ENCODE results near the gene NOTCH1. TPM values are rescaled to one million over a fixed set of nuclear protein-coding genes. Genes with fewer than 3 reads are reported as not detected.

Gene NOTCH1
- total and polyA plus RNA-seq, 8 donors, result 1.4 to 338 (median 19.1) TPM

- H3K36me3 ChIP-seq, result no peaks in the 10 kb centered on the region
- H3K4me3 ChIP-seq, result peak overlapping the region in 3 of 4 donors; percentile 16 to 92 (median 90)
- H3K4me1 ChIP-seq, result peaks cover 48 to 87% (median 69%) of the 10 kb centered on the region in 4 donors
- H3K9me3 ChIP-seq, result no peaks in the 10 kb centered on the region
- no peak for DNase-seq
- H3K27ac ChIP-seq, result peak overlapping the region in 3 of 5 donors; percentile 95 to 98 (median 97)
- H3K27me3 ChIP-seq, result no peaks in the 10 kb centered on the region
- intact Hi-C loops (cut with DNase I; ENCODE audit: low total_unique reads), result loop anchor here (10.0 kb wide), 1 partner anchor 76 kb away; no protein-coding TSS in a partner anchor
- WGBS, 5 donors, result 83 to 89% (median 87%) methylated on average over 21 to 29 of the region's 29 CpGs
- TF ChIP-seq EP300 (IDR thresholded peaks at IDR 0.05), result no peak
- TF ChIP-seq POLR2AphosphoS5 (IDR thresholded peaks at IDR 0.05), result no peak
Measured at GRCh38 chr9:136549010-136549980, 3.4 kb upstream of the NOTCH1 start.

- 65 to 76% (median 69%) methylated on average over 17 to 25 of the region's 25 CpGs for WGBS, 5 donors
- no peak for TF ChIP-seq EP300 (IDR thresholded peaks at IDR 0.05)
- TF ChIP-seq, protein P1, sequence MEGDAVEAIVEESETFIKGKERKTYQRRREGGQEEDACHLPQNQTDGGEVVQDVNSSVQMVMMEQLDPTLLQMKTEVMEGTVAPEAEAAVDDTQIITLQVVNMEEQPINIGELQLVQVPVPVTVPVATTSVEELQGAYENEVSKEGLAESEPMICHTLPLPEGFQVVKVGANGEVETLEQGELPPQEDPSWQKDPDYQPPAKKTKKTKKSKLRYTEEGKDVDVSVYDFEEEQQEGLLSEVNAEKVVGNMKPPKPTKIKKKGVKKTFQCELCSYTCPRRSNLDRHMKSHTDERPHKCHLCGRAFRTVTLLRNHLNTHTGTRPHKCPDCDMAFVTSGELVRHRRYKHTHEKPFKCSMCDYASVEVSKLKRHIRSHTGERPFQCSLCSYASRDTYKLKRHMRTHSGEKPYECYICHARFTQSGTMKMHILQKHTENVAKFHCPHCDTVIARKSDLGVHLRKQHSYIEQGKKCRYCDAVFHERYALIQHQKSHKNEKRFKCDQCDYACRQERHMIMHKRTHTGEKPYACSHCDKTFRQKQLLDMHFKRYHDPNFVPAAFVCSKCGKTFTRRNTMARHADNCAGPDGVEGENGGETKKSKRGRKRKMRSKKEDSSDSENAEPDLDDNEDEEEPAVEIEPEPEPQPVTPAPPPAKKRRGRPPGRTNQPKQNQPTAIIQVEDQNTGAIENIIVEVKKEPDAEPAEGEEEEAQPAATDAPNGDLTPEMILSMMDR (IDR thresholded peaks at IDR 0.05), result no peak
- TF ChIP-seq POLR2A (IDR thresholded peaks at IDR 0.05), result no peak
- no peak for TF ChIP-seq POLR2AphosphoS5 (IDR thresholded peaks at IDR 0.05)
- peak overlapping the region; percentile 95 to 98 (median 97) for H3K27ac ChIP-seq
- no peaks in the 10 kb centered on the region for H3K9me3 ChIP-seq
- DNase-seq, result peak in 1 of 2 donors; percentile 31
- peaks cover 63 to 87% (median 81%) of the 10 kb centered on the region in 4 donors for H3K4me1 ChIP-seq
- peaks cover 0 to 11% (median 0%) of the 10 kb centered on the region in 4 donors for H3K36me3 ChIP-seq
- intact Hi-C loops (cut with DNase I; ENCODE audit: low total_unique reads), result loop anchor here (10.0 kb wide), 1 partner anchor 77 kb away; no protein-coding TSS in a partner anchor
- H3K4me3 ChIP-seq, result peak overlapping the region; percentile 16 to 92 (median 90)
- no peaks in the 10 kb centered on the region for H3K27me3 ChIP-seq
Measured at GRCh38 chr9:136547508-136548215, 1.8 kb upstream of the NOTCH1 start.

- no peaks in the 10 kb centered on the region for H3K27me3 ChIP-seq
- WGBS, 5 donors, result 0 to 7% (median 4%) methylated on average over 12 to 45 of the region's 45 CpGs
- TF ChIP-seq, protein P1 (IDR thresholded peaks at IDR 0.05), result no peak
- TF ChIP-seq EP300 (IDR thresholded peaks at IDR 0.05) (no peak), POLR2A (IDR thresholded peaks at IDR 0.05) (no peak), POLR2AphosphoS5 (IDR thresholded peaks at IDR 0.05) (peak; percentile 35 to 65 (median 63))
- no peaks in the 10 kb centered on the region for H3K9me3 ChIP-seq
- H3K4me3 ChIP-seq, result peak overlapping the region; percentile 70 to 92 (median 90)
- H3K36me3 ChIP-seq, result peaks cover 0 to 17% (median 2%) of the 10 kb centered on the region in 4 donors
- H3K4me1 ChIP-seq, result peaks cover 58 to 87% (median 80%) of the 10 kb centered on the region in 4 donors
- intact Hi-C loops (cut with DNase I; ENCODE audit: low total_unique reads), result loop anchor here (10.0 kb wide), 1 partner anchor 78 kb away; no protein-coding TSS in a partner anchor
- peak; percentile 83 to 90 for DNase-seq
- H3K27ac ChIP-seq, result peak overlapping the region; percentile 95 to 98 (median 97)
Measured at GRCh38 chr9:136546697-136547501, 1.1 kb upstream of the NOTCH1 start.

DNA sequence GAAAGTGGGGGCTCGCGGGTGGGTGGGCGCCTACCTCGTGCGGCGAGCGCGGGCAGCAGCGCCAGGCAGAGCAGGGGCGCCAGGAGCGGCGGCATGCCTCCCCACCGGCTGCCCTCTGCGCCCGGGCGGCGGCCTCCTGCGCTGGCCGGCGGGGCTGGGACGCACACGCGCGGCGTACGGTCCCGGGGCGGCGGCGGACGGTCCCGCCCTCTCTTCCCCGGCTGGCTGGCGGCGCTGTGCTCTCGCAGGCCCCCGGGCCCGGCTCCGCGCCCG, 220 bp downstream of the NOTCH1 start:
- 0% methylated on average over 3 to 41 of the region's 41 CpGs; no CpG with 5 or more reads in 1 of the 5 donors for WGBS, 5 donors
- H3K4me1 ChIP-seq, result peaks cover 54 to 87% (median 79%) of the 10 kb centered on the region in 4 donors

More for the DNA sequence above, 220 bp downstream of the NOTCH1 start:
- peak overlapping the region; percentile 70 to 92 (median 90) for H3K4me3 ChIP-seq
- peak overlapping the region; percentile 78 to 97 (median 95) for H3K27ac ChIP-seq
- H3K9me3 ChIP-seq, result no peaks in the 10 kb centered on the region
- no peak for DNase-seq
- TF ChIP-seq POLR2A (IDR thresholded peaks at IDR 0.05) (no peak), EP300 (IDR thresholded peaks at IDR 0.05) (no peak), POLR2AphosphoS5 (IDR thresholded peaks at IDR 0.05) (no peak)
- TF ChIP-seq, protein P1 (IDR thresholded peaks at IDR 0.05), result no peak
- no peaks in the 10 kb centered on the region for H3K27me3 ChIP-seq
- intact Hi-C loops (cut with DNase I; ENCODE audit: low total_unique reads), result loop anchor here (10.0 kb wide), 1 partner anchor 79 kb away; no protein-coding TSS in a partner anchor
- peaks cover 3 to 21% (median 8%) of the 10 kb centered on the region in 4 donors for H3K36me3 ChIP-seq
